Common myeloid progenitor, CD34-positive (primary cell): Measurements from ENCODE around the gene EFCAB5.

ENCODE experiments used
- CTCF ChIA-PET: fragments of 350-600 bp; sonication (Branson Sonifier 250); formaldehyde crosslinking; loops from one replicate; lab custom pipeline; 2021; ENCODE audit warnings: antibody characterized with exemption; lab: Charles Lee
- POLR2A ChIA-PET: fragments of 350-600 bp; sonication (Branson Sonifier 250); formaldehyde crosslinking; loops from one replicate; lab custom pipeline; 2021; ENCODE audit warnings: antibody characterized with exemption; lab: Charles Lee
- DNase-seq, 3 donors: peaks; one replicate each; pipeline versions ENCODE4 v3.0.0 to v3.0.0-alpha.2; 2013
- H3K27ac ChIP-seq, 2 experiments: 1 replicate in 1 of 2; 2 replicates in 1 of 2; pipeline ENCODE4 v1.7.0; 2013; ENCODE audit warnings: inconsistent platforms in 2 of 2, low read length in 2 of 2, mild to moderate bottlenecking in 2 of 2, low read depth in 1 of 2, moderate library complexity in 1 of 2; ENCODE audit not compliant: severe bottlenecking in 2 of 2, insufficient read depth in 1 of 2, poor library complexity in 1 of 2
- H3K27me3 ChIP-seq, 5 experiments: replicated peaks in 2 of 5; 1 replicate in 3 of 5; 2 replicates in 2 of 5; pipeline versions ENCODE4 v1.6.1 to v1.7.0; 2013; ENCODE audit warnings: low read length in 4 of 5, mild to moderate bottlenecking in 2 of 5, moderate library complexity in 2 of 5, inconsistent platforms in 1 of 5; ENCODE audit not compliant: insufficient read depth in 5 of 5, control insufficient read depth in 4 of 5
- H3K36me3 ChIP-seq, 4 experiments: 1 replicate in 2 of 4; 2 replicates in 2 of 4; pipeline versions ENCODE4 v1.6.1 to v1.7.0; 2013; ENCODE audit warnings: low read length in 3 of 4, control low read depth in 1 of 4, mild to moderate bottlenecking in 1 of 4; ENCODE audit not compliant: control insufficient read depth in 4 of 4, insufficient read depth in 4 of 4
- H3K4me1 ChIP-seq, 4 experiments: 1 replicate in 3 of 4; 2 replicates in 1 of 4; pipeline versions ENCODE4 v1.6.1 to v1.7.1; 2013; ENCODE audit warnings: low read length in 3 of 4, mild to moderate bottlenecking in 3 of 4, control low read depth in 1 of 4, inconsistent platforms in 1 of 4, moderate library complexity in 1 of 4; ENCODE audit not compliant: control insufficient read depth in 4 of 4, insufficient read depth in 4 of 4; ENCODE audit errors: control extremely low read depth in 1 of 4
- H3K4me3 ChIP-seq, 7 experiments: 1 replicate in 4 of 7; 2 replicates in 3 of 7; pipeline versions ENCODE4 v1.5.1 to v1.7.0; 2013; ENCODE audit warnings: mild to moderate bottlenecking in 7 of 7, low read length in 6 of 7, moderate library complexity in 6 of 7, inconsistent platforms in 2 of 7, low read depth in 2 of 7, control low read depth in 1 of 7; ENCODE audit not compliant: insufficient read depth in 4 of 7, control insufficient read depth in 1 of 7; ENCODE audit errors: extremely low read depth in 1 of 7
- H3K9me3 ChIP-seq, 5 experiments: 1 replicate in 4 of 5; 2 replicates in 1 of 5; pipeline versions ENCODE4 v1.6.1 to v1.7.1; 2013; ENCODE audit warnings: low read length in 4 of 5, mild to moderate bottlenecking in 2 of 5, inconsistent platforms in 1 of 5, low read depth in 1 of 5, moderate library complexity in 1 of 5; ENCODE audit not compliant: control insufficient read depth in 4 of 5, insufficient read depth in 2 of 5; ENCODE audit errors: control extremely low read depth in 1 of 5
- WGBS: methylation state at CpG from one replicate; pipeline ENCODE4 v1.1.5; 2013; ENCODE audit not compliant: insufficient coverage; 5-methylcytosine and 5-hydroxymethylcytosine counted together

EFCAB5 gene

DNA sequence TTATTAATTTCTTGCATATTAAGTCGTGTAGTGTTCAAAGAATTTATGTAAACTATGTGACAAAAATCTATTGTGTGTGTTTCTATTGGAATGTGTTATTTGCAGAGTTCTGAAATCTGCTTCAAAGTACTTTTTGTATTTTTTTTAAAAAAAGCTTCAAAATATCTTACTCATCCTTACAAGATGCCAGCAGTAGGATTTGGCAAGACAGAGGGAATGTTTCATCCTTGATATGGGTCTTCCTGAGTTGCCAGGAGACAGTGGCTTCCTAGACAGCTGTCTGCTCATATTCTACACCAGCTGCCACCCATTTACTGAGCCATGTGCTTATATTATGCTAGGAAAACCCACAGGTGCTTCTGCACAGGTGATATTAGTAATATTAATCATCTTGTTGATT is 36.4 kb downstream of the EFCAB5 start:
- WGBS = 100% methylated on average over 1 of the region's 1 CpG
- POLR2A ChIA-PET = no interaction called here

DNA sequence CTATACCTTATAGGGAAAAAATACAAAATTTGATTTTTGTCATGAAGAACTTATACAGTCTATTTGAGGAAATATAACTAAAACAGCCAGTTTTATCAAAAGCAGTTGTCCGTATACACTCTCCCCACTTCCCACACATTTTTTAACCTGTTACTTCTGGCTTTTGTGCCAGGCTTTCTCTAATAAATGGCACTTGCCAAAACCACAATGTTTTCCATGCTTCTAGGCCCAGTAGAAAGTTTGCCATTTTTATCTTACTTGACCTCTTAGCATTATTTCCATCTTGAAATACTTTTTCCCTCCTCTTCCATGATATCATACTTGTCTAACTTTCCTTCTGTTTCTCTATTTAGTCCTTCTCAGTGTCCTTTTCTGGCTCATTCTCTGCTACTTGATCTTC is 38.8 kb downstream of the EFCAB5 start:
- Histone ChIP-seq H3K27ac (no peak overlapping the region), H3K27me3 (no peaks in the 10 kb centered on the region), H3K9me3 (peaks cover 0 to 3% (median 0%) of the 10 kb centered on the region in 5 experiments), H3K4me1 (no peaks in the 10 kb centered on the region), H3K4me3 (no peak overlapping the region), H3K36me3 (no peaks in the 10 kb centered on the region)
- POLR2A ChIA-PET = no interaction called here
- DNase-seq = no peak
- 83% methylated on average over 1 of the region's 1 CpG for WGBS
- CTCF ChIA-PET = no interaction called here

More for the DNA sequence above, 36.4 kb downstream of the EFCAB5 start:
- no peak overlapping the region for H3K4me3 ChIP-seq
- H3K36me3 ChIP-seq = no peaks in the 10 kb centered on the region
- no peaks in the 10 kb centered on the region for H3K27me3 ChIP-seq
- DNase-seq = no peak
- no peaks in the 10 kb centered on the region for H3K9me3 ChIP-seq
- CTCF ChIA-PET = no interaction called here
- no peaks in the 10 kb centered on the region for H3K4me1 ChIP-seq
- H3K27ac ChIP-seq = no peak overlapping the region

DNA sequence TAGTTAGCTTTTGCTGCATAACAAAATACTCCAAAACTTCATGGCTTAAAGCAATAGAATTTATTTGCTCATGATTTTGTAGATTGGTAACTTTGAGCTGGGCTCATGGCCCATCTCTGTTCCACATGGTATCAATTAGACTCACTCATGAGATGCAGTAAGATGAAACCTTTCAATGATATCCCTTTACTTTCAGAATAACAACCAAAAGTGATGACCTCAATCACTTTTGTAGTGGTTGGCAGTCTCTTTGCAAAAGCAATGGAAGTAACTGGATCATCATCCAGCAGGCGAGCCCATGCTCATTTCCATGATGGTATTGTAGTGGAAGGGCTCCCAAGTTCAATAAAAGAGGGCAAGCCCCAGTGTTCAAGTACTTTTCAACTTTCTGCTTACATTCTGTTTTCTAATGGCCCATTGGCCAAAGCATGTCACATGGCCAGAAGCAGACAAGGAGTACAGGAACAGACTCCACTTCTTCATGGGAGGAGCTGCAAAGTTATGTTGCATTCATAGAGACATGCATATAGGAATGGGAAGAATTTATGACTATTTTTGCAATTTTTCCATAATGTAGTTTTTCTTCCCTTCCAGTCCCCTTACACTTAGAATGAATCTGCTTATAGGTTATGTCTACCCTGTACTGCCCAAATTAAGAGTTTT is 41.7 kb downstream of the EFCAB5 start:
- H3K4me3 ChIP-seq = no peak overlapping the region
- no peaks in the 10 kb centered on the region for H3K27me3 ChIP-seq
- 100% methylated on average over 1 of the region's 1 CpG for WGBS
- no peak overlapping the region for H3K27ac ChIP-seq
- ChIA-PET POLR2A (no interaction called here), CTCF (interaction anchor here (1.3 kb wide), 1 partner anchor 16 kb away, joined by 3 read pairs; no protein-coding TSS in a partner anchor)
- no peaks in the 10 kb centered on the region for H3K4me1 ChIP-seq
- H3K9me3 ChIP-seq = peaks cover 0 to 7% (median 0%) of the 10 kb centered on the region in 5 experiments
- H3K36me3 ChIP-seq = no peaks in the 10 kb centered on the region
- no peak for DNase-seq

DNA sequence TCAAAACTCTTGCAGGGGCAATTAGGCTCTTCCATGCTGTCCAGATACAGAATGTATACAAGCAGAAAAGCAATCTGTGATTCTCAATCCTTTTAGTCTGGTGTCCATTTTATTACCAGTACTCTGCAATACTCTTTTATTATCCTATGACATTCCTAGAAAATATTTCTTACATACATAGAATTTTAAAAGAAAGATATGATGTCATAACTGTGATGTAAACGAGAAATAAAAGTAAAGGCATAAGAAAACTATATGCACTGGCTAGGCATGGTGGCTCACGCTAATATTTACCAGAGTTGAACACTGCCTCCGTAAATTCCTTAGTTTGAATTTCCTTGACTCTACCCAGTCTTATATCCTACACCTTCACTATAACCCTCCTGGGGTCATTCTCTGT is 55.0 kb downstream of the EFCAB5 start:
- 89% methylated on average over 2 of the region's 3 CpGs for WGBS
- DNase-seq = no peak
- no peak overlapping the region for H3K27ac ChIP-seq
- CTCF ChIA-PET = no interaction called here
- H3K27me3 ChIP-seq = no peaks in the 10 kb centered on the region
- no peaks in the 10 kb centered on the region for H3K4me1 ChIP-seq
- H3K9me3 ChIP-seq = peaks cover 0 to 2% (median 0%) of the 10 kb centered on the region in 5 experiments
- POLR2A ChIA-PET = no interaction called here
- H3K36me3 ChIP-seq = no peaks in the 10 kb centered on the region
- H3K4me3 ChIP-seq = no peak overlapping the region

DNA sequence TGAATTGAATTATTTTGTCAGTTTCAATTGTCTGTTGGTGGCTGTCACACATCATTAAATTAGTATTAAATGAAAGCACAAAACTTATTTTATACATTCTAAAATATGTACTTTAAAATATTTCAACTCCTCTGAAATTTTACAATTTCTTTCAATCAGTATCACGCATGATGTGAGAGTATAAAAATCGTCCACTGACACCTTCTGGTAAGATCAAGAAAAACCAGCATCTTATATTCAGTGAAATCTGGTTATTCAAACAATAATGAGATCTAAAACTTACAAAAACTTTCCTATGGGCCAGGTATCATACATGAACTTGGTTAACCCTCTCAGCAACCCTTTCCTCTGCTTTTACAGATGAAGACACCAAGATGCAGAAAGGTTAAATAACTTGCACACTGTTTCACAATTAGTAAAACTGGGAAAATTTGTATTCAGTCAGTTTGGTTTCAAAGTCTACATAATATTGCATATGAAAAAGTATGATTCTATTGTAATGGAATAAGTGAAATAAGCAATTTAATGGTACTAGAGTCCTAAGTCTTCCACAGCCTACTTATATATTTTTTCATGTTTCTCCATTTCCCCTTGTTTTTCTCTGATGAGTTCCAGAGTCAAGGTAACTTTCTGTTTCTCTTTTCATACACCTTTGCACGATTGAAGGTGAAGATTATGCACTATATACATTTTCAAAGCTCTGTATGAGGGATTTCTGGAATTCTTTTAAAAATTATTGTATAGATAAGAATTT is 58.7 kb downstream of the EFCAB5 start:
- POLR2A ChIA-PET = no interaction called here
- Histone ChIP-seq H3K27ac (no peak overlapping the region), H3K27me3 (no peaks in the 10 kb centered on the region), H3K4me1 (no peaks in the 10 kb centered on the region), H3K36me3 (no peaks in the 10 kb centered on the region), H3K9me3 (no peaks in the 10 kb centered on the region), H3K4me3 (no peak overlapping the region)
- DNase-seq = peak; percentile 8 to 25 (median 22)
- no CpG with 5 or more reads among the region's 3 CpGs for WGBS
- CTCF ChIA-PET = interaction anchor here (0.8 to 3.2 kb wide), 6 partner anchors 21 to 383 kb away, joined by 3 to 9 read pairs (median 4); no protein-coding TSS in a partner anchor

DNA sequence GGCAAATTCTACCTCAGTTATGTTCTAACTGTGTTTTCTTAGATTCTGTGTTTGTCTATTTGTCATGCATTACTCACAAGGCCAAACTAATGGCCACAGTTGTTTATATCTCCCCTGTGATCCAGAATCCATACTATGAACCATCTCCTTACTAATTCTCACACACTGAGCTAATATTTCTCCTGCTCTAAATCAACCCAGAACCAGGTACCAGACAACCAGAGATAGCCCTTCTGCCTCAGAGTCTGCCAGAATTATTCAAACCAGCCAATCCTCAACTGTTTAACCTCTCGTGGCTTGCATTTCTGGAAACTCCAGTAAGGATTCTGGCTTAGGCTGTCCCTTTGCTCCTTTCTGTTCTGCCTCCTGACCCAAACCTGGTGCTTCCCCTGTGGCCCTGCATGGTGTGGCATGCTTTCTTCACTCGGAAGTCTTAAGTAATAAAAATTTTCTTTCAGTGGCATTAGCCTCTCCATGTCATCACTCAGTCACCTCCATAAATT is 59.4 kb downstream of the EFCAB5 start:
- no peaks in the 10 kb centered on the region for H3K9me3 ChIP-seq
- no peaks in the 10 kb centered on the region for H3K27me3 ChIP-seq
- POLR2A ChIA-PET = no interaction called here
- CTCF ChIA-PET = interaction anchor here (0.8 to 3.2 kb wide), 4 partner anchors 20 to 191 kb away, joined by 3 to 9 read pairs (median 3); no protein-coding TSS in a partner anchor
- WGBS = 92% methylated on average over 1 of the region's 2 CpGs
- no peak for DNase-seq
- no peak overlapping the region for H3K27ac ChIP-seq
- H3K4me3 ChIP-seq = no peak overlapping the region
- H3K36me3 ChIP-seq = no peaks in the 10 kb centered on the region
- no peaks in the 10 kb centered on the region for H3K4me1 ChIP-seq

DNA sequence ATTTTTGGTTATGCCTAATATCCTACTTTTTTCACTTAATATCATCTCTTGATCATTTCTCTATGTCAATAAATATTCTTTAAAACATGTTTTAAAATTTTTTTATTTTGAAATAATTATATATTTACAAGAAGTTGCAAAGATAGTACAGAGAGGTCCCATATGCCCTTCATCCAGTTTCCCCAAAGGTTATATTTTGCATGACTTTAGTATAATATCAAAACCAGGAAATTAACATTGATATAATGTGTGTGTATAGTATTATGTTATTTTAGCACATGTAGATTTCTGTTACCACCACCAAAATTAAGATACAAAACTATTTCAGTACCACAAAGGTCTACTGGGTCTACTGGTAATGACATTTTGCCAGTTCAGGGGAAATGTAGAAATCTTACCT is 60.7 kb downstream of the EFCAB5 start:
- H3K36me3 ChIP-seq = no peaks in the 10 kb centered on the region
- H3K27me3 ChIP-seq = no peaks in the 10 kb centered on the region
- no peak for DNase-seq
- H3K9me3 ChIP-seq = no peaks in the 10 kb centered on the region
- ChIA-PET CTCF (interaction anchor here (3.2 kb wide), 1 partner anchor 71 kb away, joined by 9 read pairs; no protein-coding TSS in a partner anchor), POLR2A (no interaction called here)
- H3K27ac ChIP-seq = no peak overlapping the region
- H3K4me1 ChIP-seq = no peaks in the 10 kb centered on the region
- no peak overlapping the region for H3K4me3 ChIP-seq
